ENCODE measurements around the gene TRIM25.

Gene TRIM25

DNA sequence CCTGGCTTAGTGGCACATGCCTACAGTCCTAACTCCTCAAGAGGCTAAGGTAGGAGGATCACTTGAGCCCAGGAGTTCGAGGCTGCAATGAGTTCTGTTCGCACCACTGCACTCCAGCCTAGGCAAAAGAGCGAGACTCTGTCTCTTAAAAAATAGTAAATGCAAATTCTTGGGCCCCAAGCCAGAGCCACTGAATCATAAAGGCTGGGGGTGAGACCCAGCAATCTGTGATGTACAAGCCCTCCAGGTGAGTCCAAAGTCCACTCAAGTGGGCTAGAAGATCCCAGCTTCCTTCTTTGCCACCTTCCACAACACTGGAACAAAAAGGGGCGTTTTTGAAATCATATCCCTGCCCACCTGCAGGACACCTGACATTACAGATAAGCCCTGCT, 16.9 kb downstream of the TRIM25 start:
- H3K27ac Mint-ChIP-seq = no peak overlapping the region
- no peak overlapping the region for H3K4me3 Mint-ChIP-seq
- no peaks in the 10 kb centered on the region for H3K9me3 Mint-ChIP-seq
- DNase-seq (ENCODE audit: low spot score) = no peak
- peaks cover 82% of the 10 kb centered on the region for H3K36me3 Mint-ChIP-seq (ENCODE audit: low read depth)
- H3K4me1 Mint-ChIP-seq (ENCODE audit: low read depth) = peaks cover 6% of the 10 kb centered on the region
- no peaks in the 10 kb centered on the region for H3K27me3 Mint-ChIP-seq (ENCODE audit: low read depth)

- Mint-ChIP-seq H3K9me3 (no peaks in the 10 kb centered on the region), H3K36me3 (ENCODE audit: low read depth) (peaks cover 81% of the 10 kb centered on the region), H3K4me1 (ENCODE audit: low read depth) (peaks cover 6% of the 10 kb centered on the region), H3K4me3 (no peak overlapping the region), H3K27ac (no peak overlapping the region), H3K27me3 (ENCODE audit: low read depth) (no peaks in the 10 kb centered on the region)
- DNase-seq (ENCODE audit: low spot score) = no peak
These were observed 17.5 kb downstream of the TRIM25 start for GRCh38 chr17:56896217-56896967.

DNA sequence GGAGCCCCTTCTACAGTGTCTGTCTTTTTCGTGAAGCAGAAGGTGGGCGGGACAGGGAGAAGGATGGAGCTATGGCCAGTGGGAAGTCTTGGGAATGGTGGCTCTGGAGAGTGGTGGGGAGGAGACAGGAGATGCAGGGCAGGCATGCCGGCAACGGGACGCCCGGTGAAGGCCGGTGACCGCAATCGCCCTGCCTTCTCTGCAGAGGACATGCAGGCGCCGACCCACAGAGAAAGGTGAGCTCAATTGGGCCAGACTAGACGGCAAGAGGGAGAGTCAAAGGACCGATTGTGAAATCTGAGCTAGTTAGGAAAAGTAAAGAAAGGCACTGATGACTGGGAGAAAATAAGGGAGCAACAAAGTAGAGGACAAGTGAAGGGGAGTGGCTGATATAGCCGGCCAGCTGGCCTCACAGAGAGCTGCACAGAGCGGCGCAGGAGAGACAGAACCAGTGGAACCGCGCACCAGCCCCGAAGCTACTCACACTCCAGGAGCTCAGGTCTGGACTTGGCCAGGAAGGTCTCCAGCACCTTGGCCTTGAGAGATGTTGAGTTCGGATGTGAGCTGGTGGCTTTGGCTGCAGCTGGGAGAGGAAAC, 18.9 kb downstream of the TRIM25 start:
- H3K9me3 Mint-ChIP-seq = no peaks in the 10 kb centered on the region
- H3K27me3 Mint-ChIP-seq (ENCODE audit: low read depth) = no peaks in the 10 kb centered on the region
- DNase-seq (ENCODE audit: low spot score) = no peak
- peaks cover 6% of the 10 kb centered on the region for H3K4me1 Mint-ChIP-seq (ENCODE audit: low read depth)
- peaks cover 84% of the 10 kb centered on the region for H3K36me3 Mint-ChIP-seq (ENCODE audit: low read depth)
- H3K4me3 Mint-ChIP-seq = no peak overlapping the region
- no peak overlapping the region for H3K27ac Mint-ChIP-seq

DNA sequence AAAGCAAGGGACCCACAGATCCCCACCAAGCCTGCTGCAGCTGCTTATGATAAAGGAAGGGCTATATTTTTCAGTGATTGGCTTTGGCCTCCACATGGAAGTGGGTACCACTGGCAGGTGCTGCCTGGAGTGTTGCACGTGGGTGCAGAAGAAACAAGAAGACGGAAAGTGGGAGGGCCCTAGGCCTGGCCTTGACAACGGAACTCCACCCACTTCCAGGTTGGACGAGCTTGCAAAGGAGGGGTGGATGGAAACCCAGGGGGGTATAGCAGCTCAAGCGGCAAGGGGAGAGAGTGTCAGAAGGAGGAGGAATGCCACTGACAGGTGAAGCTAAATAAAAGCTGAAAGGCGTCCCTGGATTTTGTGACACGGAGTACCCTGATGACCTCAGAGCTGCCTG, 20.3 kb downstream of the TRIM25 start:
- no peaks in the 10 kb centered on the region for H3K9me3 Mint-ChIP-seq

GRCh38 chr17:56892333-56892732, 21.5 kb downstream of the TRIM25 start:
- no peaks in the 10 kb centered on the region for H3K27me3 Mint-ChIP-seq (ENCODE audit: low read depth)
- H3K9me3 Mint-ChIP-seq = peaks cover 9% of the 10 kb centered on the region
- peaks cover 1% of the 10 kb centered on the region for H3K4me1 Mint-ChIP-seq (ENCODE audit: low read depth)
- H3K36me3 Mint-ChIP-seq (ENCODE audit: low read depth) = peaks cover 85% of the 10 kb centered on the region
- H3K27ac Mint-ChIP-seq = peak overlapping the region; percentile 52
- no peak overlapping the region for H3K4me3 Mint-ChIP-seq
- no peak for DNase-seq (ENCODE audit: low spot score)

More for the DNA sequence above, 20.3 kb downstream of the TRIM25 start:
- H3K4me1 Mint-ChIP-seq (ENCODE audit: low read depth) = peaks cover 3% of the 10 kb centered on the region
- no peak overlapping the region for H3K27ac Mint-ChIP-seq
- H3K4me3 Mint-ChIP-seq = no peak overlapping the region
- H3K36me3 Mint-ChIP-seq (ENCODE audit: low read depth) = peaks cover 85% of the 10 kb centered on the region
- no peak for DNase-seq (ENCODE audit: low spot score)
- H3K27me3 Mint-ChIP-seq (ENCODE audit: low read depth) = no peaks in the 10 kb centered on the region

DNA sequence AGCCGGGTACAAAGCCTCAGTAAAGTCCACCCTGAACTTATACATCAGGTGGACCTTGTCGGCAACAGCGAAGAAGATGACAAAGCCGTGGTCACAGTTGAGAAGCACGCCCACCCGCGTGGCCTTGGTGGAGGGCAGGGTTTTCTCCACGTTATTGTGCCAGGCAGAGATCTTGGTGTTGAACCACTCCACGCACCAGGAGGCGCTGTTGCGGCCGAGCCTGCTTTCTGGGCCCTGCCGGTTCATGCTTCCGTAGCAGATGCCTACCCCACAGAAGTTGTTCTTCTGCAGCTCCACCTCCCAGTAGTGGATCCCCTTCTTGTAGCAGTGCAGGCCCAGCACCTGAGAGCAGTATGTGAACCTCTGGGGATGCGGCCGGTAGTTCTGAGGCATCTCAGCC, 22.1 kb downstream of the TRIM25 start:
- no peak overlapping the region for H3K4me3 Mint-ChIP-seq
- peaks cover 12% of the 10 kb centered on the region for H3K9me3 Mint-ChIP-seq
- peak; percentile 15 for DNase-seq (ENCODE audit: low spot score)
- H3K27ac Mint-ChIP-seq = no peak overlapping the region
- H3K4me1 Mint-ChIP-seq (ENCODE audit: low read depth) = no peaks in the 10 kb centered on the region
- H3K27me3 Mint-ChIP-seq (ENCODE audit: low read depth) = no peaks in the 10 kb centered on the region
- H3K36me3 Mint-ChIP-seq (ENCODE audit: low read depth) = peaks cover 85% of the 10 kb centered on the region

DNA sequence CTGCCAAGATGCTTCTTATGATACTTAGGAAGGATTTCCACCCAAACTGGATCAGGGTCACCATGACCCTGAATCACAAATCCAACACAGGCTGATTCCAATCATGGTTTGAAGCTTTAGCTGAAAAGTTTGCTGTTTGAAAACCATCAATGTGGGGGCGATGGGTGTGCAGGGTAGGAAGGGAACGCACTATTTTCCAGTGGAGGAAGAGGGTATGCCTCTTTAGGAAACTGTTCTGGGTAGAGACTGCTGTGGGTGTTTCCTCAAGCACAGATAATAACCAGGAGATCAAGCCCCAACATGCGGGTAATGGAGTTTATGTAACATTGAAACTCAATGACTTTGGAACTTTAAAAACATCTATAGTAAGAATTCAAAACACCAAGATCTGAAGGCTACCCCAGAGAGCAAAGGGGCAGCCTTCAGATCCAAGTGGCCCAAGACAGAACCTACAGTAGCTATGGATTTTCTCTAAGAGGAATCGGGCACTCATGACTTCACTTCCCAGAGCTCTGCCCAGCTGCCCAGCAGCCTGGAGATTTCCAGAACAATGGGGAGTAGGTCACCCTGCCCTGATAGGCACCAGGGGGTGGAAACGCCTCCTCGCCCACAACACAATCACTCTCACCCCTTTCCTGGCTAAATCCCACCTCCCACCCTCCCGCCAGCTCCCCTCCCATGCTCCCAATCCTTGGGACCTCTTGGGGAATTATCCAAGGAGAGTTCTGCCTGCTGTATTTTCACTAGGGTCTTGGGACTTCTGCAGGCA, 22.8 kb downstream of the TRIM25 start:
- no peaks in the 10 kb centered on the region for H3K4me1 Mint-ChIP-seq (ENCODE audit: low read depth)

DNA sequence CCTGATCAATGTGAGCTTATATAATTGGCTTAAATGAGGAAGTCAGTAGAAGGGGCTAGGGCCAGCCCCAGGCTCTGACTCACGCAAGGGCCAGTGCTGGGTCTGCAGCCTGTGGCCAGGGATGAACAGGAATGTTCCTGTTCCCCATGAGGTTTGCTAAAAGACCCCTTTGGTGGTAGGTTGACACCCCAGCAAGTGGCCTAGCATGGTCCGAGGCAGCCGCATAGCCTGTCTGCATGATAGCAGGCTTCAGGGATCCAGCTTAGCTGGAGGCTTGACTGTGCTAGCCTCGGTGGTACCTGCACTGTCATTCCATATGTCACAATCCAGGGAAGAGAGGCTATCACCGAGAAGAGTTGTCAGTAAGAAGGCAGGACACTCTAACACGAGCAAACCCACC, 23.5 kb downstream of the TRIM25 start:
- peaks cover 83% of the 10 kb centered on the region for H3K36me3 Mint-ChIP-seq (ENCODE audit: low read depth)
- no peak for DNase-seq (ENCODE audit: low spot score)
- no peak overlapping the region for H3K4me3 Mint-ChIP-seq
- H3K27me3 Mint-ChIP-seq (ENCODE audit: low read depth) = no peaks in the 10 kb centered on the region
- H3K27ac Mint-ChIP-seq = no peak overlapping the region
- peaks cover 12% of the 10 kb centered on the region for H3K9me3 Mint-ChIP-seq
- H3K4me1 Mint-ChIP-seq (ENCODE audit: low read depth) = no peaks in the 10 kb centered on the region

More for the DNA sequence above, 22.8 kb downstream of the TRIM25 start:
- DNase-seq (ENCODE audit: low spot score) = no peak
- no peaks in the 10 kb centered on the region for H3K27me3 Mint-ChIP-seq (ENCODE audit: low read depth)
- no peak overlapping the region for H3K4me3 Mint-ChIP-seq
- no peak overlapping the region for H3K27ac Mint-ChIP-seq
- H3K36me3 Mint-ChIP-seq (ENCODE audit: low read depth) = peaks cover 88% of the 10 kb centered on the region
- H3K9me3 Mint-ChIP-seq = peaks cover 12% of the 10 kb centered on the region

DNA sequence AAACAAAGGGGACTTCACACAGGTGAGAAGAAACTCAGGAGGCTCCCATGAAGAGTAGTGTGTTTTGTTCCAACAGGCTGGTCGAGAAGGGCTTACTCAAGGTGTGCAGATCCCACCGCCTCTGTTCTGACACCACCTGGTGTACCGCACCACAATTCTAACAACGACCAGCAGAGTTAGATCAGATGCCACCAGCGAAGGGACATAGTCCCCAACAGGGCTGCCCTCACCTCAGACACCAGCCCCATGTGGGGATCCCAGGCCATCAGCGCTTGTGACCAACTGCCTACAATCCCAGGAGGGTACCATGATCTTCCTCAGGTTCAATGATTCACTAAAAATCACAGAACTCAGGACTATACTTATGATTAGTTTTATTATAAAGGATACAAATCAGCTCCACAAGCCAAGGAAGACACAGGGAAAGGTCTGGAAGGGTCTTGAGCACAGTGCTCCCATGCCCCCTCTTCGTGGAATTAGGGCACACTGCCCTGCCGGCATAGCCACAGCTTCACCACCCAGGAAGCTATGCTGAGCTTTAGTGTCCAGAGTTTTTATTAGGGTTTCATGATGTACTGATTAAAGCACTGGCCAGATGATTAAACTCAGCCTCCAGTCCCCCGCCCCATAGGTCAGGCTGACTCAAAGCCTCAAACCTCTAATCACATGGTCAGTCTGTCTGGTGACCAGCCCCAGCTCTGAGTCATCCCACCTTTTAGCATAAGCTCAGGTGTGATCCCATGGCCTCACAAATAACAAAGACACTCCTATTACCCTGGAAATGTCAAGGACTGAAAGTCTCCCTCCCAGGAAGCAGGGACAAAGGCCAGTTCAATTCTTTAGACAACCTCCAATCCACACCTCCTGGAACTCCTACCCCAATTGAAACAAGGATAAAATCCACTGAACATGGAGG, 26.0 kb downstream of the TRIM25 start:
- H3K27me3 Mint-ChIP-seq (ENCODE audit: low read depth) = no peaks in the 10 kb centered on the region
- peaks cover 12% of the 10 kb centered on the region for H3K9me3 Mint-ChIP-seq
- no peak for DNase-seq (ENCODE audit: low spot score)
- H3K27ac Mint-ChIP-seq = no peak overlapping the region
- no peaks in the 10 kb centered on the region for H3K4me1 Mint-ChIP-seq (ENCODE audit: low read depth)
- no peak overlapping the region for H3K4me3 Mint-ChIP-seq
- peaks cover 68% of the 10 kb centered on the region for H3K36me3 Mint-ChIP-seq (ENCODE audit: low read depth)

DNA sequence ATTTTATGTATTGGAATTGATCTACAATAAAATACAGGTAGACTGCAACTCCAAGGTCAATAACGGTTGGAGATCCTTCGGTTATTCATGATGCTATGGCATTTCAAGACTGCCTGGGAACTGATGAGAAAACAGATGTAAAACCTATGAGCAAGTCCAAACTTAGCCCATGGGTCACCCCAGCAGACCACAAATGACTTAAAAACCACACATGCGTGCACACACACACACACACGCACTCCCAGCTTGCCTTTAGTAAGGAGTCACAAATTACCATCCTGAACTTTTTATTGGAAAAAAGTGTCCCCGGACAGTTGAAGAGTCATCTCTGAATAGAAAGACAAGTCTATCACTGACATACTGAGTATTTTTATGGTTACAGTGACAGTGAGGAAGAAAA, 26.7 kb downstream of the TRIM25 start:
- DNase-seq (ENCODE audit: low spot score) = no peak
- Mint-ChIP-seq H3K4me3 (no peak overlapping the region), H3K9me3 (peaks cover 12% of the 10 kb centered on the region), H3K4me1 (ENCODE audit: low read depth) (no peaks in the 10 kb centered on the region), H3K36me3 (ENCODE audit: low read depth) (peaks cover 61% of the 10 kb centered on the region), H3K27me3 (ENCODE audit: low read depth) (no peaks in the 10 kb centered on the region), H3K27ac (no peak overlapping the region)

GRCh38 chr17:56886288-56886731, 27.5 kb downstream of the TRIM25 start:
- Mint-ChIP-seq H3K27me3 (ENCODE audit: low read depth) (no peaks in the 10 kb centered on the region), H3K36me3 (ENCODE audit: low read depth) (peaks cover 56% of the 10 kb centered on the region), H3K4me1 (ENCODE audit: low read depth) (no peaks in the 10 kb centered on the region), H3K4me3 (no peak overlapping the region), H3K27ac (no peak overlapping the region), H3K9me3 (peaks cover 12% of the 10 kb centered on the region)
- no peak for DNase-seq (ENCODE audit: low spot score)

DNA sequence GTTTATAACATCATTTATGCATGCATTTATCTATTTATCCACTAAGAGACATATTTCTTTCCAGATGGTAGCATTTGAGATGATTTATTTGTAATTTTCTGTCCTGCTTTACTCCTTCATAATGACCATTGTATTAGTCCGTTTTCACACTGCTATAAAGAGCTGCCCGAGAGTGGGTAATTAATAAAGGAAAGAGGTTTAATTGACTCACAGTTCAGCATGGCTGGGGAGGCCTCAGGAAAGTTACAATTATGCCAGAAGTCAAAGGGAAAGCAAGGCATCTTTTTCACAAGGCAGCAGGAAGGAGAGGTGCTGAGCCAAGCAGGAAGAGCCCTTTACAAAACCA, 28.6 kb downstream of the TRIM25 start:
- H3K27me3 Mint-ChIP-seq (ENCODE audit: low read depth) = no peaks in the 10 kb centered on the region
- H3K36me3 Mint-ChIP-seq (ENCODE audit: low read depth) = peaks cover 46% of the 10 kb centered on the region
- no peak overlapping the region for H3K27ac Mint-ChIP-seq
- H3K4me1 Mint-ChIP-seq (ENCODE audit: low read depth) = no peaks in the 10 kb centered on the region
- H3K9me3 Mint-ChIP-seq = peaks cover 12% of the 10 kb centered on the region
- DNase-seq (ENCODE audit: low spot score) = no peak
- no peak overlapping the region for H3K4me3 Mint-ChIP-seq

- no peaks in the 10 kb centered on the region for H3K4me1 Mint-ChIP-seq (ENCODE audit: low read depth)
- no peak overlapping the region for H3K4me3 Mint-ChIP-seq
- H3K27me3 Mint-ChIP-seq (ENCODE audit: low read depth) = no peaks in the 10 kb centered on the region
- no peak for DNase-seq (ENCODE audit: low spot score)
- H3K27ac Mint-ChIP-seq = no peak overlapping the region
- peaks cover 40% of the 10 kb centered on the region for H3K36me3 Mint-ChIP-seq (ENCODE audit: low read depth)
- H3K9me3 Mint-ChIP-seq = peaks cover 12% of the 10 kb centered on the region
These were observed 29.2 kb downstream of the TRIM25 start for GRCh38 chr17:56884483-56885311.
